GM10266 (cell line): ENCODE measurements around the gene TXNDC2.
"Not testable (repeated sequence)": the region's sequence is repeated elsewhere in the genome, so short reads cannot be mapped to it uniquely, and the experiment has no call there.

ENCODE experiments used
- DNase-seq: peaks from one replicate; pipeline ENCODE4 v3.0.0; 2012; ENCODE audit errors: extremely low spot score
- TF ChIP-seq, protein P1 (sequence below): IDR thresholded peaks from 2 replicates; pipeline ENCODE4 v1.5.1; 2012; ENCODE audit warnings: mild to moderate bottlenecking, low read depth; ENCODE audit not compliant: control insufficient read depth, insufficient read depth; ENCODE audit errors: missing control alignments

The TXNDC2 gene

DNA sequence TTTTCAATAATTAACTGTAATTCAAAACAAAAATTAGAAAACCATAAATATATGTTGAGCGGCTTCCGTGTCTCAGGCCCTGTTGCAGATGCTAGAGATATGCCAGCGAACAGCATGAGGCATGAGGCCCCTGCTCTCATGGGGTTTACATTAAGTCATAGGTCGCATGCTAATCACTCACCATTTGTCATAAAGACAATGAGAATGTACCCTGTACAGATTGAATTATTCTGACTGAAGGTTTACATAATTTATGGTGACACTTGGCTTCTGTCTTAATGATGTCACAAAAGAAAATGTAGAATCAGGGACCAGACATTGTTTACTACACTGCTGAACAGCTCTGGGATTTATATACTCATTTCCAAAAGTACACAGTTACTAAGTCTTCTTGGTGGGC, 22.1 kb downstream of the TXNDC2 start:
- no peak for DNase-seq
- TF ChIP-seq, protein P1, sequence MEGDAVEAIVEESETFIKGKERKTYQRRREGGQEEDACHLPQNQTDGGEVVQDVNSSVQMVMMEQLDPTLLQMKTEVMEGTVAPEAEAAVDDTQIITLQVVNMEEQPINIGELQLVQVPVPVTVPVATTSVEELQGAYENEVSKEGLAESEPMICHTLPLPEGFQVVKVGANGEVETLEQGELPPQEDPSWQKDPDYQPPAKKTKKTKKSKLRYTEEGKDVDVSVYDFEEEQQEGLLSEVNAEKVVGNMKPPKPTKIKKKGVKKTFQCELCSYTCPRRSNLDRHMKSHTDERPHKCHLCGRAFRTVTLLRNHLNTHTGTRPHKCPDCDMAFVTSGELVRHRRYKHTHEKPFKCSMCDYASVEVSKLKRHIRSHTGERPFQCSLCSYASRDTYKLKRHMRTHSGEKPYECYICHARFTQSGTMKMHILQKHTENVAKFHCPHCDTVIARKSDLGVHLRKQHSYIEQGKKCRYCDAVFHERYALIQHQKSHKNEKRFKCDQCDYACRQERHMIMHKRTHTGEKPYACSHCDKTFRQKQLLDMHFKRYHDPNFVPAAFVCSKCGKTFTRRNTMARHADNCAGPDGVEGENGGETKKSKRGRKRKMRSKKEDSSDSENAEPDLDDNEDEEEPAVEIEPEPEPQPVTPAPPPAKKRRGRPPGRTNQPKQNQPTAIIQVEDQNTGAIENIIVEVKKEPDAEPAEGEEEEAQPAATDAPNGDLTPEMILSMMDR: no peak

DNA sequence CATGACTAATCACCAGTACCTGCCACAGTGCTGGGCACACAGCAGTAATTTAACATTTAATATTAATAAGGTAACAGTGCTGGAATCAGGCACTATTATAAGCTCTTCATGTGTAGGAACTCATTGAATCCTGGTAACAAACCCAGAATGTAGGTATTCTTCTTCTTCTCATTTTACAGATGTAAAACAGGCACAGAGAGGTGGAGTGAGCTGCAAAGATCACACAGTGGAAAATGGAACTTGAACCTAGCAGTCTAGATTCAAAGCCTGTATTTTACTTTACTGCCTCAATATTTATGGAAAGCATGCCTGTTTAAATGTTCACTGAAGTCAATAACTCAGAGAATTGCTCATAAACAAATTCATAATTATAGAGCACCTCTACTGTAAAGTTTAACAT, 24.3 kb downstream of the TXNDC2 start:
- no peak for DNase-seq
- TF ChIP-seq, protein P1: no peak

DNA sequence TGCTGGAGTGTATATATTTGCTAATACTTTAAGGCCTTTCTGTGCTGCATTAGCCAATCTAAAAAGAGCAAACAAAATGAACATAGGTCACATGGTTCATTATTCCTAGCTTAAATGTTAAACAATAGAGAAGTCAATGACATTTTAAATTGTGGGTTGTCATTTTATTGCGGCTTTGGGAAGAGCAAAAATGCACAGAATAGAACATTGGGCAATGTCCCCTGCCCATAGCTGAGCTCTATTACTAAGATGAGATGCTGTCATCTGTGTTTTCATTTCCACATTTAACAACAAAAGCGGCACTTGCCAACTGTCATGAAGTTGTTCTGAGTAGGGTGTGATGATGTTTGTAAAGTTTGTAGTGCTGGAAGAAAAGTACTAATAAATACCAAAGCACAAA, 24.9 kb downstream of the TXNDC2 start:
- no peak for DNase-seq
- TF ChIP-seq, protein P1: no peak

DNA sequence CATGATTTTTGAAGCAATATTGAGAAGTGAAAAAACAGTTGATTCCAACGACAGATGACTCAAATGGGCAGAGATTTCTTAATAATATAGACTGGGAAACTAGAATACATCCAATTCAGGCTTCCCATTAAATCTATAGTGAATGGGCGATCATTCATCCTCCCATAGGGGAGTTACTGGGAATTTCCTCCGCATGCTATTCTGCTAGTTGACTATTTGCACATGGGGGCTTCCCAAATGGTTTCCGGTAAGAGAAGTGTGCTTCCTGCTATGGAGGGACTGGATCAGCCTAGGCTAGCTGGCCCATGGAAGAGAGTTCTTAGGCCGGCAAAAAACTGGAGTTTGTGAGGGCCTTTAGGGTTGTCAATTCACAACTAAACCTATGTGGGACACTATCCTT, 25.5 kb downstream of the TXNDC2 start:
- DNase-seq: no peak
- TF ChIP-seq, protein P1: no peak

DNA sequence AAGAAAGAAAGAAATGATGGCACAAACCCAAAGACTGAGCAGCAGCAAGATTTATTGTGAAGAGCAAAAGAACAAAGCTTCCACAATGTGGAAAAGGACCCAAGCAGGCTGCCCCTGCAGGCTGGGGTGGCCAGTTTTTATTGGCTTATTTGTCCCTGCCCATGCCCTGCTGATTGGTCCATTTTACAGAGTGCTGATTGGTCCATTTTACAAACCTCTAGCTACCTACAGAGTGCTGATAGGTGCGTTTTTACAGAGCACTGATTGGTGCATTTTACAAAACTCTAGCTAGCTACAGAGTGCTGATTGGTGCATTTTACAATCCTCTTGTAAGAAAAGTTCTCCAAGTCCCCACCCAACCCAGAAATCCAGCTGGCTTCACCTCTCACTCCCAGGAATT, 26.5 kb downstream of the TXNDC2 start:
- not testable (repeated sequence) for DNase-seq

DNA sequence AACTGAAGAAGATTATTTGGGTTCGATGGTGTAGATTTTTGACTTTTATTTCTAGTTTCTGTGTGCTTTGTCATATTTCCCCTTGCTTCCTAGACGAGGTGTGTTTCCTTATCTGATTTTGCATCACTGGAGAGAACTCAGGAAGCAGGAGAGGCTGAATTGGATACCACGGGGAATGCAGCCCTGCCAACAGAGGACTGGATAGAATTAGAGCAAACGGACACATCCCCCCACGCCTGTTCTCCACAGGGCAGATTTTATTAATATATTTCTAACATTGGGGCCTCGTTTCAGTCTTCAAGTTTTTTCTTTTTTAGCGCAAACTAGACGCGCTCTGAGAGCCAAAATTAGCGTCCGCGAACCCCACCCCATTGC, 27.4 kb downstream of the TXNDC2 start:
- TF ChIP-seq, protein P1: no peak

DNA sequence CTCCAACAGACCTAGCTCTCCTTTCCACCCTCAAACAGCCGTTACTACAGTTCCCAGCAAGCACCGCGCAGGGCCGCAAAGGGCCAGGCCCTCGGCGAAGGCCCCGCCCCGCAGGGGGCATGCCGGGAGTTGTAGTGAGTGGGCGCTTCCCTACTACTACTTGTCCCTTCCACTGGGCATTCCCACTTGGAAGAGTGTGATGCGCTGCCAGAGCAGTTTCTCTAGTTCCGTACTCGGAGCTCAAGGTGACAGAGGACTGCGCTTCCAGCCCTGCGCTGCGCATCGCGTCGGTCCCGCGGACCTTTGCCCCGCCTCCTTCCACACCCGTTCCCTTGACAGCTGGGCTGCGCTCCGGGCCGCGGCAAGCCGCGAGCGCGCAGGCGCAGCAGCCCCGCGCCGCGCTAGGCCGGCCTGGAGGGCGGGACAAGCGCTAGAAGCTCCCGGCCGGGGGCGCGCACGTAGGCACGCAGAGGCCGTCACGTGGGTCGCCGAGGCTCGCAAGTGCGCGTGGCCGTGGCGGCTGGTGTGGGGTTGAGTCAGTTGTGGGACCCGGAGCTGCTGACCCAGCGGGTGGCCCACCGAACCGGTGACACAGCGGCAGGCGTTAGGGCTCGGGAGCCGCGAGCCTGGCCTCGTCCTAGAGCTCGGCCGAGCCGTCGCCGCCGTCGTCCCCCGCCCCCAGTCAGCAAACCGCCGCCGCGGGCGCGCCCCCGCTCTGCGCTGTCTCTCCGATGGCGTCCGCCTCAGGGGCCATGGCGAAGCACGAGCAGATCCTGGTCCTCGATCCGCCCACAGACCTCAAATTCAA, 28.0 kb downstream of the TXNDC2 start, which contains the start of gene VAPA:
VAPA (plus strand) TSS at position 491 of the 808 bp plus-strand sequence; CDS start at position 732, 241 bp downstream.
- TF ChIP-seq, protein P1: no peak

More for the DNA sequence above, 27.4 kb downstream of the TXNDC2 start:
- no peak for DNase-seq

DNA sequence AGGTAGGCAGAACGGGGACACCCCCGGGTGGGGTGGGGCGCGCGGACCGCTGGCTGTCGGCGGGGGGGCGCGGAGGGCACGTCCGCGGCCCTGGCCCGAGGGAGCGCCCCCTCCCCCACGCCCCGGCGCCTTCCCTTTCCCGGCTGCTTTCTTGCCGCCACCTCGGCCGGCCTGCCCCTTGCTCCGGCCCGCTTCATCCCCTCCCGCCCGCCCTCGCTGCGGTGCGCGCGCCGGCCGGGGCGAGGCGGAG, 28.5 kb downstream of the TXNDC2 start:
- TF ChIP-seq, protein P1: no peak
- DNase-seq: peak; percentile 77

More for the DNA sequence above, 28.0 kb downstream of the TXNDC2 start, which contains the start of gene VAPA:
- DNase-seq: peak; percentile 97
